Neural progenitor cell (in vitro differentiated cells): ENCODE results near the gene SPINT1.

Source experiments
- CTCF ChIP-seq: fragments of 200-600 bp; sonication (generic); IDR thresholded peaks from 2 replicates; pipeline ENCODE4 v1.5.1; 2017; ENCODE audit warnings: antibody characterized with exemption, mild to moderate bottlenecking
- EZH2 ChIP-seq: fragments of 200-600 bp; sonication (generic); IDR thresholded peaks from 2 replicates; pipeline ENCODE4 v1.6.1; 2017; ENCODE audit warnings: antibody characterized with exemption, mild to moderate bottlenecking, moderate library complexity
- EZH2phosphoT487 ChIP-seq: fragments of 200-600 bp; sonication (generic); IDR thresholded peaks from 2 replicates; pipeline ENCODE4 v1.6.1; 2017; ENCODE audit warnings: antibody characterized with exemption

GRCh38 chr15:40891810-40892446, 48.1 kb downstream of the SPINT1 start:
- TF ChIP-seq CTCF (peak; percentile 74), EZH2 (no peak), EZH2phosphoT487 (no peak)
